HEK293 (cell line): Measurements from ENCODE around the gene NPAS2.

Source experiments
- CTCF ChIA-PET: fragments of 350-600 bp; formaldehyde crosslinking; extraction: SDS; loops from one replicate; lab custom pipeline; 2021; ENCODE audit warnings: antibody characterized with exemption; lab: Yijun Ruan, JAX
- POLR2A ChIA-PET: fragments of 300-600 bp; formaldehyde crosslinking; extraction: SDS; loops from one replicate; lab custom pipeline; 2020; ENCODE audit warnings: antibody characterized with exemption, inconsistent platforms; lab: Yijun Ruan, JAX
- H3K27ac ChIP-seq: fragments of 200-500 bp; sonication (Bioruptor generic); 2 replicates; pipeline ENCODE4 v1.5.1; 2014; ENCODE audit warnings: low read depth, low read length, control low read depth, inconsistent platforms; ENCODE audit errors: extremely low read depth
- H3K36me3 ChIP-seq, 2 experiments: fragments of 200-500 bp in 1 of 2; sonication (Bioruptor generic) in 1 of 2; 1 replicate in 1 of 2; 2 replicates in 1 of 2; pipeline ENCODE4 v1.5.1; 2014 to 2017; ENCODE audit warnings: inconsistent platforms in 2 of 2, low read length in 2 of 2; ENCODE audit not compliant: control insufficient read depth in 2 of 2, insufficient read depth in 1 of 2
- H3K4me1 ChIP-seq: fragments of 200-500 bp; sonication (Bioruptor generic); 2 replicates; pipeline ENCODE4 v1.5.1; 2014; ENCODE audit warnings: mild to moderate bottlenecking, low read length, inconsistent platforms; ENCODE audit not compliant: control insufficient read depth, insufficient read depth
- H3K4me3 ChIP-seq: 2 replicates; pipeline ENCODE4 v1.5.1; 2011; ENCODE audit warnings: low read depth, mild to moderate bottlenecking, control low read depth, low read length, moderate library complexity
- H3K9me3 ChIP-seq: fragments of 200-500 bp; sonication (Bioruptor generic); 2 replicates; pipeline ENCODE4 v1.5.1; 2014; ENCODE audit warnings: low read depth, low read length, inconsistent platforms; ENCODE audit not compliant: control insufficient read depth, insufficient read depth
- GLI4 ChIP-seq: fragments of 450-650 bp; formaldehyde crosslinking; IDR thresholded peaks from 2 replicates; pipeline ENCODE4 v1.5.1; 2016; ENCODE audit warnings: missing biosample characterization, missing genetic modification characterization
- PRDM1 ChIP-seq: fragments of 450-650 bp; formaldehyde crosslinking; IDR thresholded peaks from 2 replicates; pipeline ENCODE4; 2016; ENCODE audit warnings: missing biosample characterization, missing genetic modification characterization
- SP2 ChIP-seq: fragments of 450-650 bp; formaldehyde crosslinking; IDR thresholded peaks from 2 replicates; pipeline ENCODE4 v1.5.1; 2016; ENCODE audit warnings: missing biosample characterization, missing genetic modification characterization
- YY1 ChIP-seq: fragments of 450-650 bp; formaldehyde crosslinking; IDR thresholded peaks from 2 replicates; pipeline ENCODE4 v1.5.1; 2018; ENCODE audit warnings: missing biosample characterization, missing genetic modification characterization
- ZBTB17 ChIP-seq: fragments of 450-650 bp; formaldehyde crosslinking; IDR thresholded peaks from 2 replicates; pipeline ENCODE4 v1.5.1; 2016; ENCODE audit warnings: missing biosample characterization, missing genetic modification characterization
- ZBTB48 ChIP-seq: fragments of 450-650 bp; formaldehyde crosslinking; IDR thresholded peaks from 2 replicates; pipeline ENCODE4 v1.5.1; 2016; ENCODE audit warnings: missing biosample characterization, missing genetic modification characterization
- ZNF184 ChIP-seq: fragments of 450-650 bp; IDR thresholded peaks from 2 replicates; pipeline ENCODE4 v1.5.1; 2018; ENCODE audit warnings: missing biosample characterization, mild to moderate bottlenecking, missing genetic modification characterization
- ZNF214 ChIP-seq: fragments of 450-650 bp; formaldehyde crosslinking; IDR thresholded peaks from 2 replicates; pipeline ENCODE4 v1.5.1; 2017; ENCODE audit warnings: missing biosample characterization, mild to moderate bottlenecking, missing genetic modification characterization, borderline replicate concordance
- ZNF221 ChIP-seq: fragments of 450-650 bp; formaldehyde crosslinking; IDR thresholded peaks from 2 replicates; pipeline ENCODE4 v1.5.1; 2017; ENCODE audit warnings: missing biosample characterization, missing genetic modification characterization, borderline replicate concordance
- ZNF350 ChIP-seq: fragments of 450-650 bp; formaldehyde crosslinking; IDR thresholded peaks from 2 replicates; pipeline ENCODE4 v1.5.0; 2017; ENCODE audit warnings: missing biosample characterization, mild to moderate bottlenecking, missing genetic modification characterization
- ZNF548 ChIP-seq: fragments of 450-650 bp; formaldehyde crosslinking; IDR thresholded peaks from 2 replicates; pipeline ENCODE4 v1.5.1; 2016; ENCODE audit warnings: missing biosample characterization, missing genetic modification characterization
- ZNF555 ChIP-seq: fragments of 450-650 bp; formaldehyde crosslinking; conservative IDR thresholded peaks from 2 replicates; pipeline ENCODE4 v1.5.1; 2017; ENCODE audit warnings: missing biosample characterization, mild to moderate bottlenecking, missing genetic modification characterization, inconsistent platforms
- ZNF610 ChIP-seq: fragments of 450-650 bp; formaldehyde crosslinking; IDR thresholded peaks from 2 replicates; pipeline ENCODE4 v1.5.1; 2016; ENCODE audit warnings: missing biosample characterization, missing genetic modification characterization, borderline replicate concordance
- ZNF624 ChIP-seq: fragments of 450-650 bp; formaldehyde crosslinking; IDR thresholded peaks from 2 replicates; pipeline ENCODE4 v1.5.1; 2017; ENCODE audit warnings: missing biosample characterization, missing genetic modification characterization
- ZNF626 ChIP-seq: fragments of 450-650 bp; sonication (Bioruptor Pico); formaldehyde crosslinking; IDR thresholded peaks from 2 replicates; pipeline ENCODE4 v1.5.1; 2018; ENCODE audit warnings: missing biosample characterization, missing genetic modification characterization, inconsistent platforms
- ZNF654 ChIP-seq: fragments of 450-650 bp; formaldehyde crosslinking; IDR thresholded peaks from 2 replicates; pipeline ENCODE4 v1.5.1; 2016; ENCODE audit warnings: low read depth, missing biosample characterization, missing genetic modification characterization
- ZNF792 ChIP-seq: fragments of 450-650 bp; formaldehyde crosslinking; IDR thresholded peaks from 2 replicates; pipeline ENCODE4 v1.5.1; 2016; ENCODE audit warnings: missing biosample characterization, missing genetic modification characterization
- TF ChIP-seq, protein P1 (sequence below): fragments of 450-650 bp; formaldehyde crosslinking; IDR thresholded peaks from 2 replicates; pipeline ENCODE4 v1.5.1; 2016; ENCODE audit warnings: missing biosample characterization, missing genetic modification characterization
- TF ChIP-seq, protein P2 (sequence below): fragments of 450-650 bp; formaldehyde crosslinking; conservative IDR thresholded peaks from 2 replicates; pipeline ENCODE4 v1.5.1; 2016; ENCODE audit warnings: low read depth, missing biosample characterization, missing genetic modification characterization
- TF ChIP-seq, protein P3 (sequence below): IDR thresholded peaks from 2 replicates; pipeline ENCODE4 v1.6.1; 2011; ENCODE audit warnings: mild to moderate bottlenecking, low read depth, low read length, borderline replicate concordance

The NPAS2 gene

DNA sequence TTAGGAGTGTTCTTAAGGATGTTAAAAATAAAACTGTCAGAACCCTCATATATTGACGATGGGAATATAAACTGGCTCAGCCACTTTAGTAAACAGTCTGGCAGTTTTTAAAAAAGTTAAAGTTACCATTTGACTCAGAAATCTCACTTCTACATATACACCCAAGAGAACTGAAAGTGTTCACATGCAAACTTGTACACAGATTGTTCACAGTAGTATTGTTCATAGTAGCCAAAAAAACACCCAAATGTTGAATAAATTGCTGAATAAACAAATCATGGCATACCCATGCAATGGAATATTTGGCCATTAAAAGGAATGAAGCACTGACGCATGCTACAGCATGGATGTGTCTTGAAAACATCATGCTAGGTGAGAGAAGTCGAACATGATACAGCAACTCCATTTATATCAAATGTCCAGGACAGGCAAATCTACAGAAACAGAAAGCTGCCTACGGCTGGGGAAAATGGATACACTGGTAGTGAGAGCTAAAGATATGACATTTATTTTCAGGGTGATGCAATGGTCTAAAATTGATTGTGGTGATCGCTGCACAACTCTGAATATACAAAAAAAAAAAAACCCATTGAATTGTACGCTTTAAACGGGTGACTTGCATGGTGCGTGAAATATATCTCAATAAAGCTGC is 192.2 kb downstream of the NPAS2 start:
- peaks cover 26 to 70% of the 10 kb centered on the region in 2 experiments for H3K36me3 ChIP-seq
- H3K4me1 ChIP-seq, result no peaks in the 10 kb centered on the region
- no peak overlapping the region for H3K27ac ChIP-seq
- no peaks in the 10 kb centered on the region for H3K9me3 ChIP-seq
- H3K4me3 ChIP-seq, result no peak overlapping the region
- TF ChIP-seq PRDM1 (tag by site-specific recombination) (peak; percentile 48; the same call in 1 of the 2 replicates), ZNF184 (tag by site-specific recombination) (no peak), ZBTB17 (tag by site-specific recombination) (peak; percentile 25; the same call in 1 of the 2 replicates)
- CTCF ChIA-PET, result interaction anchor here (0.5 to 2.5 kb wide), 30 partner anchors 9 to 859 kb away, joined by 3 to 23 read pairs (median 4); no protein-coding TSS in a partner anchor
- POLR2A ChIA-PET, result interaction anchor here (0.7 to 1.0 kb wide), 3 partner anchors 9 to 297 kb away, joined by 3 to 4 read pairs (median 3); partner anchors contain the start of gene TBC1D8

DNA sequence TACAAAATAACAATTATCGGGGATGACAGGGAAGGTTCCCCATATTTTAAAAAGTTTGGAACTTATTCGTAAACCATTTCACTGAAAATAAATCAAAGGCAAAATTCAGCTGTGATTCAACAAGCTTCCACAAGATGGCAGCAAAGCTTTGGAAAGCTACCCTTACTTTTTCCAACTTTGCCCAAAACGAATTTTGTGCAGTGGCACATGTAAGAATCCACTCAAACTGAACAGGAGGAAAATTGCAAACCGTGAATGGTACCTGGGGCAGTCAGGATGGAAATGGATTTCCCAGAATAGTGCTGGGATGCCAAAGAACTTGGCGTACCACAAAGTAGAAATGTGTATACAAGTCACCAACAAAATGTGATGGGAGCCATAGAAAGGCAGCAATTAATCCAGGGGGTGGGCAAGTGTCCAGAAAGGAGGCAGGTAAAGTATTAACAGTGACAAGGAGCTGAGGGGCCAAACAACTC is 192.8 kb downstream of the NPAS2 start:
- TF ChIP-seq GLI4 (tag by site-specific recombination), result no peak
- peak; percentile 48 for TF ChIP-seq ZNF654 (tag by site-specific recombination)
- TF ChIP-seq ZNF624 (tag by site-specific recombination), result no peak
- TF ChIP-seq, protein P1, sequence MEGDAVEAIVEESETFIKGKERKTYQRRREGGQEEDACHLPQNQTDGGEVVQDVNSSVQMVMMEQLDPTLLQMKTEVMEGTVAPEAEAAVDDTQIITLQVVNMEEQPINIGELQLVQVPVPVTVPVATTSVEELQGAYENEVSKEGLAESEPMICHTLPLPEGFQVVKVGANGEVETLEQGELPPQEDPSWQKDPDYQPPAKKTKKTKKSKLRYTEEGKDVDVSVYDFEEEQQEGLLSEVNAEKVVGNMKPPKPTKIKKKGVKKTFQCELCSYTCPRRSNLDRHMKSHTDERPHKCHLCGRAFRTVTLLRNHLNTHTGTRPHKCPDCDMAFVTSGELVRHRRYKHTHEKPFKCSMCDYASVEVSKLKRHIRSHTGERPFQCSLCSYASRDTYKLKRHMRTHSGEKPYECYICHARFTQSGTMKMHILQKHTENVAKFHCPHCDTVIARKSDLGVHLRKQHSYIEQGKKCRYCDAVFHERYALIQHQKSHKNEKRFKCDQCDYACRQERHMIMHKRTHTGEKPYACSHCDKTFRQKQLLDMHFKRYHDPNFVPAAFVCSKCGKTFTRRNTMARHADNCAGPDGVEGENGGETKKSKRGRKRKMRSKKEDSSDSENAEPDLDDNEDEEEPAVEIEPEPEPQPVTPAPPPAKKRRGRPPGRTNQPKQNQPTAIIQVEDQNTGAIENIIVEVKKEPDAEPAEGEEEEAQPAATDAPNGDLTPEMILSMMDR (tag by site-specific recombination), result peak; percentile 65
- TF ChIP-seq ZNF555 (tag by site-specific recombination), result no peak
- Histone ChIP-seq H3K36me3 (peaks cover 22 to 70% of the 10 kb centered on the region in 2 experiments), H3K27ac (no peak overlapping the region), H3K4me1 (no peaks in the 10 kb centered on the region), H3K9me3 (no peaks in the 10 kb centered on the region), H3K4me3 (no peak overlapping the region)
- CTCF ChIA-PET, result interaction anchor here (0.5 to 2.5 kb wide), 30 partner anchors 9 to 634 kb away, joined by 3 to 23 read pairs (median 4); no protein-coding TSS in a partner anchor
- POLR2A ChIA-PET, result interaction anchor here (0.7 to 1.0 kb wide), 3 partner anchors 9 to 297 kb away, joined by 3 to 4 read pairs (median 3); partner anchors contain the start of gene TBC1D8

DNA sequence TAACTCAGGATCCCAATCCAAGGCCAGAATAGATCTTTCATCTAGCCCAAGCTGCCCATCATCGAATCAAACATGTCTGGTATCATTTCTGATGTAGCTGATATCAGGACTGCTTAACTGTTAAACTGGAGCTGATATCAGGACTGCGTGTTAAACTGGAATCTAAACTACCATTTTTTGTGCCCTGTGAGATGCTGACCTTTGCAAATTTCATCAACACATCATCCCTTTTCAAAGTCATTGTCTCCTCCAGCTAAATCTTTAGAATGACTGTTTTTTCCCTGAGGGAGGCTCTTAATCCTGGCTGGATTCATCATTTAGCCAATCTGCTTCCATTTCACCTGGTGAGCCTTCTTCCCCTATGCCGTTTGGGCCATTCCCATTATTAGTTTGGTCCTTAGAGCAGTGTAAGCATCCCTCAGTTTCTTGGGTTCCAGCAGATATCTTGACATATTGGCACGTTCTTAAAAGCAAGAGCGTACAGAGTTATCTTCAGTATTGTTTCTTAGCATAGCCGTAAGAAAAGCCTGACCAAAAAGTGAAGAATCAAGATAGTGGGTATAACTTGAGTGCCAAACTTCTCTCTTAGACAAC is 194.4 kb downstream of the NPAS2 start:
- Histone ChIP-seq H3K4me1 (no peaks in the 10 kb centered on the region), H3K36me3 (peaks cover 14 to 68% of the 10 kb centered on the region in 2 experiments), H3K27ac (no peak overlapping the region), H3K9me3 (no peaks in the 10 kb centered on the region), H3K4me3 (no peak overlapping the region)
- CTCF ChIA-PET, result interaction anchor here (0.8 to 1.1 kb wide), 4 partner anchors 138 to 191 kb away, joined by 3 to 5 read pairs (median 4); no protein-coding TSS in a partner anchor
- POLR2A ChIA-PET, result no interaction called here
- TF ChIP-seq ZNF350 (no peak), ZNF221 (tag by site-specific recombination) (no peak), ZNF626 (tag by site-specific recombination) (no peak), ZNF610 (tag by site-specific recombination) (no peak), ZNF214 (tag by site-specific recombination) (no peak), ZNF548 (no peak), SP2 (tag by site-specific recombination) (no peak), YY1 (tag by site-specific recombination) (no peak), ZBTB48 (tag by site-specific recombination) (no peak), ZNF792 (tag by site-specific recombination) (no peak)
- TF ChIP-seq, protein P2, sequence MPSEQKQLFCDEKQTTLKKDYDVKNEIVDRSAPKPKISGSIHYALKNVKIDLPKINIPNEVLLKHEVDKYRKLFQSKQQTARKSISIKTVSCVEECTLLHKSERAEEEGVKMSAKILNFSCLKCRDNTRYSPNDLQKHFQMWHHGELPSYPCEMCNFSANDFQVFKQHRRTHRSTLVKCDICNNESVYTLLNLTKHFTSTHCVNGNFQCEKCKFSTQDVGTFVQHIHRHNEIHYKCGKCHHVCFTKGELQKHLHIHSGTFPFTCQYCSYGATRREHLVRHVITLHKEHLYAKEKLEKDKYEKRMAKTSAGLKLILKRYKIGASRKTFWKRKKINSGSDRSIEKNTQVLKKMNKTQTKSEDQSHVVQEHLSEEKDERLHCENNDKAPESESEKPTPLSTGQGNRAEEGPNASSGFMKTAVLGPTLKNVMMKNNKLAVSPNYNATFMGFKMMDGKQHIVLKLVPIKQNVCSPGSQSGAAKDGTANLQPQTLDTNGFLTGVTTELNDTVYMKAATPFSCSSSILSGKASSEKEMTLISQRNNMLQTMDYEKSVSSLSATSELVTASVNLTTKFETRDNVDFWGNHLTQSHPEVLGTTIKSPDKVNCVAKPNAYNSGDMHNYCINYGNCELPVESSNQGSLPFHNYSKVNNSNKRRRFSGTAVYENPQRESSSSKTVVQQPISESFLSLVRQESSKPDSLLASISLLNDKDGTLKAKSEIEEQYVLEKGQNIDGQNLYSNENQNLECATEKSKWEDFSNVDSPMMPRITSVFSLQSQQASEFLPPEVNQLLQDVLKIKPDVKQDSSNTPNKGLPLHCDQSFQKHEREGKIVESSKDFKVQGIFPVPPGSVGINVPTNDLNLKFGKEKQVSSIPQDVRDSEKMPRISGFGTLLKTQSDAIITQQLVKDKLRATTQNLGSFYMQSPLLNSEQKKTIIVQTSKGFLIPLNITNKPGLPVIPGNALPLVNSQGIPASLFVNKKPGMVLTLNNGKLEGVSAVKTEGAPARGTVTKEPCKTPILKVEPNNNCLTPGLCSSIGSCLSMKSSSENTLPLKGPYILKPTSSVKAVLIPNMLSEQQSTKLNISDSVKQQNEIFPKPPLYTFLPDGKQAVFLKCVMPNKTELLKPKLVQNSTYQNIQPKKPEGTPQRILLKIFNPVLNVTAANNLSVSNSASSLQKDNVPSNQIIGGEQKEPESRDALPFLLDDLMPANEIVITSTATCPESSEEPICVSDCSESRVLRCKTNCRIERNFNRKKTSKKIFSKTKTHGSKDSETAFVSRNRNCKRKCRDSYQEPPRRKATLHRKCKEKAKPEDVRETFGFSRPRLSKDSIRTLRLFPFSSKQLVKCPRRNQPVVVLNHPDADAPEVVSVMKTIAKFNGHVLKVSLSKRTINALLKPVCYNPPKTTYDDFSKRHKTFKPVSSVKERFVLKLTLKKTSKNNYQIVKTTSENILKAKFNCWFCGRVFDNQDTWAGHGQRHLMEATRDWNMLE (tag by site-specific recombination), result no peak
- TF ChIP-seq, protein P3, sequence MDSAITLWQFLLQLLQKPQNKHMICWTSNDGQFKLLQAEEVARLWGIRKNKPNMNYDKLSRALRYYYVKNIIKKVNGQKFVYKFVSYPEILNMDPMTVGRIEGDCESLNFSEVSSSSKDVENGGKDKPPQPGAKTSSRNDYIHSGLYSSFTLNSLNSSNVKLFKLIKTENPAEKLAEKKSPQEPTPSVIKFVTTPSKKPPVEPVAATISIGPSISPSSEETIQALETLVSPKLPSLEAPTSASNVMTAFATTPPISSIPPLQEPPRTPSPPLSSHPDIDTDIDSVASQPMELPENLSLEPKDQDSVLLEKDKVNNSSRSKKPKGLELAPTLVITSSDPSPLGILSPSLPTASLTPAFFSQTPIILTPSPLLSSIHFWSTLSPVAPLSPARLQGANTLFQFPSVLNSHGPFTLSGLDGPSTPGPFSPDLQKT, result no peak
